OCI-LY3 (cell line): ENCODE data around the gene KIF3A.
A peak's percentile ranks its signal among the peaks of the same experiment; 100 is the strongest.

Source experiments
- H2AFZ ChIP-seq: fragments of 200-600, 300-600 bp; shearing (Covaris generic); 2 replicates; pipeline ENCODE4 v1.6.0; 2014; ENCODE audit warnings: antibody characterized with exemption, low read depth, low read length
- H3K27ac ChIP-seq: fragments of 200-600, 300-600 bp; sonication (generic); 2 replicates; pipeline ENCODE4 v1.5.1; 2014; ENCODE audit warnings: mild to moderate bottlenecking, low read length, moderate library complexity, mixed read lengths
- H3K27me3 ChIP-seq: fragments of 200-600, 300-600 bp; sonication (generic); 2 replicates; pipeline ENCODE4 v1.6.1; 2014; ENCODE audit warnings: low read depth, low read length, mixed read lengths
- H3K36me3 ChIP-seq: fragments of 200-600, 300-600 bp; sonication (generic); replicated peaks from 2 replicates; pipeline ENCODE3; 2014; ENCODE audit warnings: low read depth, low read length, mixed read lengths
- H3K4me1 ChIP-seq: fragments of 300-600, 200-600 bp; sonication (generic); 2 replicates; pipeline ENCODE4 v1.6.1; 2014; ENCODE audit warnings: low read length, mixed read lengths
- H3K4me2 ChIP-seq: fragments of 200-600, 300-600 bp; sonication (generic); 2 replicates; pipeline ENCODE4 v1.6.1; 2014; ENCODE audit warnings: low read length, mixed read lengths
- H3K4me3 ChIP-seq: fragments of 300-600, 200-600 bp; sonication (generic); 2 replicates; pipeline ENCODE4 v1.5.1; 2014; ENCODE audit warnings: antibody characterized with exemption, mild to moderate bottlenecking, low read length, moderate library complexity
- H3K79me2 ChIP-seq: fragments of 300-600, 200-600 bp; shearing (Covaris generic); 2 replicates; pipeline ENCODE4 v1.6.1; 2014; ENCODE audit warnings: mild to moderate bottlenecking, low read length, mixed read lengths
- H3K9ac ChIP-seq: fragments of 300-600, 200-600 bp; shearing (Covaris generic); 2 replicates; pipeline ENCODE4 v1.6.0; 2014; ENCODE audit warnings: mild to moderate bottlenecking, low read length, moderate library complexity
- H3K9me3 ChIP-seq: fragments of 200-600, 300-600 bp; shearing (Covaris generic); 2 replicates; pipeline ENCODE4 v1.6.1; 2014; ENCODE audit warnings: low read length, mixed read lengths; ENCODE audit not compliant: insufficient read depth
- H4K20me1 ChIP-seq: fragments of 200-600, 300-600 bp; sonication (generic); 2 replicates; pipeline ENCODE4 v1.6.1; 2016; ENCODE audit warnings: low read length, mixed read lengths; ENCODE audit not compliant: insufficient read depth
- EZH2phosphoT487 ChIP-seq: fragments of 200-600 bp; shearing (Covaris generic); IDR thresholded peaks from 2 replicates; pipeline ENCODE4 v1.6.1; 2018; ENCODE audit warnings: antibody characterized with exemption, mixed run types, low read depth
- TF ChIP-seq, protein P1 (sequence below): fragments of 200-600, 300-600 bp; sonication (generic); IDR thresholded peaks from 2 replicates; pipeline ENCODE4 v1.5.1; 2014; ENCODE audit warnings: antibody characterized with exemption, low read length, low read depth

The KIF3A gene

GRCh38 chr5:132778856-132779255 lies 41.5 kb upstream of the KIF3A start:
- Histone ChIP-seq H4K20me1 (no peaks in the 10 kb centered on the region), H3K4me3 (no peak overlapping the region), H3K4me2 (no peak overlapping the region), H3K27me3 (0 out of 2 replicates have a peak, but pooled peaks cover 5% of the 10 kb centered on the region), H3K4me1 (no peaks in the 10 kb centered on the region; the same call in 1 of the 2 replicates), H3K36me3 (no peaks in the 10 kb centered on the region), H3K27ac (no peak overlapping the region), H3K79me2 (peaks cover 13% of the 10 kb centered on the region), H3K9me3 (no peaks in the 10 kb centered on the region), H2AFZ (no peak overlapping the region), H3K9ac (no peak overlapping the region)
- no peak for TF ChIP-seq EZH2phosphoT487
- TF ChIP-seq, protein P1, sequence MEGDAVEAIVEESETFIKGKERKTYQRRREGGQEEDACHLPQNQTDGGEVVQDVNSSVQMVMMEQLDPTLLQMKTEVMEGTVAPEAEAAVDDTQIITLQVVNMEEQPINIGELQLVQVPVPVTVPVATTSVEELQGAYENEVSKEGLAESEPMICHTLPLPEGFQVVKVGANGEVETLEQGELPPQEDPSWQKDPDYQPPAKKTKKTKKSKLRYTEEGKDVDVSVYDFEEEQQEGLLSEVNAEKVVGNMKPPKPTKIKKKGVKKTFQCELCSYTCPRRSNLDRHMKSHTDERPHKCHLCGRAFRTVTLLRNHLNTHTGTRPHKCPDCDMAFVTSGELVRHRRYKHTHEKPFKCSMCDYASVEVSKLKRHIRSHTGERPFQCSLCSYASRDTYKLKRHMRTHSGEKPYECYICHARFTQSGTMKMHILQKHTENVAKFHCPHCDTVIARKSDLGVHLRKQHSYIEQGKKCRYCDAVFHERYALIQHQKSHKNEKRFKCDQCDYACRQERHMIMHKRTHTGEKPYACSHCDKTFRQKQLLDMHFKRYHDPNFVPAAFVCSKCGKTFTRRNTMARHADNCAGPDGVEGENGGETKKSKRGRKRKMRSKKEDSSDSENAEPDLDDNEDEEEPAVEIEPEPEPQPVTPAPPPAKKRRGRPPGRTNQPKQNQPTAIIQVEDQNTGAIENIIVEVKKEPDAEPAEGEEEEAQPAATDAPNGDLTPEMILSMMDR, result no peak

- Histone ChIP-seq H3K4me1 (no peaks in the 10 kb centered on the region; the same call in 1 of the 2 replicates), H3K4me3 (no peak overlapping the region), H3K79me2 (peaks cover 13% of the 10 kb centered on the region), H3K9ac (no peak overlapping the region), H4K20me1 (no peaks in the 10 kb centered on the region), H3K9me3 (no peaks in the 10 kb centered on the region), H2AFZ (no peak overlapping the region), H3K4me2 (no peak overlapping the region), H3K27me3 (0 out of 2 replicates have a peak, but pooled peaks cover 5% of the 10 kb centered on the region), H3K27ac (no peak overlapping the region), H3K36me3 (no peaks in the 10 kb centered on the region)
- no peak for TF ChIP-seq EZH2phosphoT487
- TF ChIP-seq, protein P1, result no peak
These were observed 40.8 kb upstream of the KIF3A start for GRCh38 chr5:132778129-132778528.

DNA sequence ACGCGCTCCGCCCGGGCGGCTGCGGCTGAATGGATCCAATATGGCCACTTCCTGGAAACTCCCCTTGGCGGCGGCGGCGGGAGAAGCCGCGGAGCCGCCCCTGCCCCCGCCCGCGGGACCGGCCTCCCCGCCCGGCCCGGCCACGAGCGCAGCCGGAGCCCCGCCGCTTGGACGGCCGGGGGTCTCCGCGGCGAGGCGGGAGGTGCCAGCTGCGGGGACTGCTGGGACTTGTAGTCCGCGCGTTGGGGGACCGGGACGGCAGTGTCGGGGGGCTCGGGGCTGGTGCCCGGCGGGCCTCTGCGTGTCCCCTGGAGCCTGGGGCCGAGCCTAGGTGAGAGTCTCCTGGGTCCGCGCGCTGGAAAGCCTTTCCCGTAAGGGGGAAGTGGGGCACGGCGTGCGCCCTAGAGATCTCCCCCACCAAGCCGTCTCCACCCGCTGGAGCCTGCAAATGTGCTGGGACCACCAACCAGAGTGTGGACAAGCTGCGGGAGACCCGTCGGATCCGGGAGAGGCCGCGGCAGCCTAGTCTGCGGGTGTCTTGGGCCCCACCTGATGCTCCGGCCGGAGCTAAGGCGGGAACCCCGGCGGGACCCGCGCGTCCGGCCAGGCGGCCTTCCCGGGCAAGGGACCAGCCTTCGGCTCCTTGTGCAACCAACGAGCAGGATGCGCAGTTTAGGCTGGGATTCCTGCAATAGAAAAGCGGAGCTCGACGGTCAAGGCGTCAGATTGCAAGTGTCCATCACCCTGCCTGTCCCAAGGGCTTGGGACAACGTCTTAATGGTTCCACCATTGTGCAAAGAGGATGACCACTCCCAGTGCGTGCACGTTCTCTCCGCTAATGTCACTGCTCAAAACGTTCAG lies 40.1 kb upstream of the KIF3A start, which contains the start of gene SEPTIN8:
Gene SEPTIN8, minus strand, starts transcription at position 31 of the 861 bp plus-strand sequence. CDS start 102 bp downstream, outside the sequence.
- Histone ChIP-seq H3K36me3 (no peaks in the 10 kb centered on the region), H3K4me2 (peak within 1 kb of the TSS; percentile 86), H3K79me2 (peaks cover 13% of the 10 kb centered on the region), H2AFZ (peak within 1 kb of the TSS; percentile 74; the same call in 1 of the 2 replicates), H3K9ac (peak within 1 kb of the TSS; percentile 69), H4K20me1 (no peaks in the 10 kb centered on the region), H3K27me3 (0 out of 2 replicates have a peak, but pooled peaks cover 5% of the 10 kb centered on the region), H3K4me1 (no peaks in the 10 kb centered on the region; the same call in 1 of the 2 replicates), H3K27ac (no peak within 1 kb of the TSS), H3K4me3 (peak within 1 kb of the TSS; percentile 96), H3K9me3 (no peaks in the 10 kb centered on the region)
- TF ChIP-seq, protein P1, result no peak
- no peak for TF ChIP-seq EZH2phosphoT487

DNA sequence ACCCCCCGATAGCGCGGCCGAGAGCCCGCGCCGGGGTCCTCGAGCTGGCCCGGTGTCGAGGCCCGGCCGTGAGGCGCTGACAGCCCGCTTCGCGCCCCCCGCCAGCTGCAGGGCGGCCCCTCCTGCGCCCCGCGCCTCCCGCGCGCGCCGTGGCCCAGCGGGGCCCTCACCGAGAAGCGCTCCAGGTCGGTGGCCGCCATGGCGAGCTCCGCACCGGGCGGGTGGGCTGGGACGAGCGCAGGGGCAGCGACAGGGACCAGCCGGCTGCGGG lies 39.5 kb upstream of the KIF3A start:
- H3K4me1 ChIP-seq, result no peaks in the 10 kb centered on the region
- TF ChIP-seq EZH2phosphoT487, result no peak
- TF ChIP-seq, protein P1, result no peak
- 0 out of 2 replicates have a peak, but pooled peaks cover 5% of the 10 kb centered on the region for H3K27me3 ChIP-seq
- peak overlapping the region; percentile 96 for H3K4me3 ChIP-seq
- H3K36me3 ChIP-seq, result no peaks in the 10 kb centered on the region
- peaks cover 13% of the 10 kb centered on the region for H3K79me2 ChIP-seq
- H2AFZ ChIP-seq, result no peak overlapping the region
- peak overlapping the region; percentile 69 for H3K9ac ChIP-seq
- no peak overlapping the region for H3K27ac ChIP-seq
- H3K9me3 ChIP-seq, result no peaks in the 10 kb centered on the region
- no peaks in the 10 kb centered on the region for H4K20me1 ChIP-seq
- peak overlapping the region; percentile 86 for H3K4me2 ChIP-seq
